CD1c-positive myeloid dendritic cell (primary cell): ENCODE measurements around the gene ADAMTS7.
"Not testable (repeated sequence)": the region's sequence is repeated elsewhere in the genome, so short reads cannot be mapped to it uniquely, and the experiment has no call there.

ENCODE experiments used
- DNase-seq: peaks from one replicate; pipeline ENCODE4 v3.0.0-alpha.2; 2016; ENCODE audit errors: extremely low spot score

Gene ADAMTS7

GRCh38 chr15:78752492-78753358 is 58.5 kb downstream of the ADAMTS7 start:
- no peak for DNase-seq

- DNase-seq, result no peak
Measured at GRCh38 chr15:78751602-78751979, 59.7 kb downstream of the ADAMTS7 start.

- DNase-seq, result peak; percentile 93
Measured at GRCh38 chr15:78750974-78751601, 60.2 kb downstream of the ADAMTS7 start.

GRCh38 chr15:78750566-78750965 is 60.7 kb downstream of the ADAMTS7 start:
- no peak for DNase-seq

GRCh38 chr15:78749831-78750230 is 61.4 kb downstream of the ADAMTS7 start:
- no peak for DNase-seq

GRCh38 chr15:78747877-78748276 is 63.4 kb downstream of the ADAMTS7 start:
- not testable (repeated sequence) for DNase-seq

GRCh38 chr15:78741674-78742073 is 69.6 kb downstream of the ADAMTS7 start:
- DNase-seq, result not testable (repeated sequence)

- DNase-seq, result no peak
Measured at GRCh38 chr15:78740904-78741274, 70.4 kb downstream of the ADAMTS7 start.

- peak; percentile 68 for DNase-seq
Measured at GRCh38 chr15:78739996-78740903, 71.0 kb downstream of the ADAMTS7 start.

- no peak for DNase-seq
Measured at GRCh38 chr15:78739206-78739605, 72.1 kb downstream of the ADAMTS7 start.

GRCh38 chr15:78737931-78738558 is 73.2 kb downstream of the ADAMTS7 start:
- DNase-seq, result peak; percentile 72

GRCh38 chr15:78737187-78737820 is 74.0 kb downstream of the ADAMTS7 start:
- DNase-seq, result no peak

- DNase-seq, result not testable (repeated sequence)
Measured at GRCh38 chr15:78736286-78736685, 75.0 kb downstream of the ADAMTS7 start.

GRCh38 chr15:78734451-78735064 is 76.7 kb downstream of the ADAMTS7 start:
- DNase-seq, result no peak

GRCh38 chr15:78732634-78733033 is 78.6 kb downstream of the ADAMTS7 start:
- DNase-seq, result no peak

- DNase-seq, result no peak
Measured at GRCh38 chr15:78730955-78731354, 80.3 kb downstream of the ADAMTS7 start.

- DNase-seq, result not testable (repeated sequence)
Measured at GRCh38 chr15:78728427-78728826, 82.8 kb downstream of the ADAMTS7 start.

- no peak for DNase-seq
Measured at GRCh38 chr15:78727561-78727960, 83.7 kb downstream of the ADAMTS7 start.

GRCh38 chr15:78726870-78727551 is 84.3 kb downstream of the ADAMTS7 start:
- DNase-seq, result peak; percentile 48

- DNase-seq, result not testable (repeated sequence)
Measured at GRCh38 chr15:78719819-78720450, 91.3 kb downstream of the ADAMTS7 start.
